SK-N-SH (cell line): ENCODE measurements around the gene GJD4.

ENCODE experiments used
- RFX5 ChIP-seq: IDR thresholded peaks from 2 replicates; pipeline ENCODE4 v1.6.1; 2012; ENCODE audit warnings: mild to moderate bottlenecking, improper control_type of control experiment, low read length
- SIN3A ChIP-seq: IDR thresholded peaks from 2 replicates; pipeline ENCODE4 v1.6.1; 2012; ENCODE audit warnings: low read depth, mild to moderate bottlenecking, low read length, moderate library complexity, borderline replicate concordance

DNA sequence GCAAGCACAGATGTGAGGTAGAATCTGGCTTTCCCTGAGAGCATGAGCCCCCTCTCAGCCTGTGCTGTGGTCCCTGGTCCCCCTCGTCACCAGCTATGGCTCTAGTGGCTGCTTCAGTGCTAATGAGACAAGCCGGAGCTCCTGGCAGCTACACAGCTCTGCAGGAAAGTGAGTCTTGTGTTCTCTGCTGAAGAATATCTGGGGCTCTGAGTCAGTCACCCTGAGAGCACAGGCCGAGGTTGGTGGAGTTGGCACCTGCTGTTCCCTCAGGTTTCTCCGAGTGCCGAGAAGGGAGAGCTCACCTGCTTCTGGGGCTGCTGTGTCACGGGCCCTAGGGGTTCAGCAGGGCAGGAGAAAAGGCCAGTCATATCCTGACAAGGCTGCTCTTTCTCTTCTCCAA lies 37.2 kb upstream of the GJD4 start:
- TF ChIP-seq SIN3A (no peak), RFX5 (no peak)
